Activated CD4-positive, alpha-beta T cell treated with anti-CD3 and anti-CD28 coated beads, Interleukin-2, amount 50 U/mL, for 24 hours (primary cell): Measurements from ENCODE around the gene TOR1AIP2.
"Not testable (repeated sequence)": the region's sequence is repeated elsewhere in the genome, so short reads cannot be mapped to it uniquely, and the experiment has no call there.

Experiments
- DNase-seq, 2 donors: peaks; one replicate each; pipeline ENCODE4 v3.0.0-alpha.2; 2020; ENCODE audit warnings: low read depth in 1 of 2, low spot score in 1 of 2

TOR1AIP2 gene

DNA sequence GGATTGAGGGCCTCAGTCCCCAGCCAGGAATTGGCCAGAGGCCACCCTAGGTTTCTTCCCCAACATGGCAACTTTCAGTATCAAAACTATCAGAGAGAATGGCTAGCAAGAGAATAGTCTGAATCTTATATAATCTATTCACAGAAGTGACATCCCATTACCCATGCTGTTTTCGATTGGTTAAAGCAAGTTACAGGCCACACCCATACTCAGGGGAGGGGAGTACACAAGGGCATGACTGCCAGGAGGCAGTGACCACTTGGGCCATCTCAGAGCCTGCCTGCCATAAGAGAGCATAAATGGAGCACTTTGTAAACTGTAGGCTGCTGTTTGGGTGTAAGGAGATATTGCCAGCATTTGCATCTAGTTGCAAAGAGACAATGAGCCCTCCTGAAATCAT lies 69.1 kb downstream of the TOR1AIP2 start:
- DNase-seq = no peak

DNA sequence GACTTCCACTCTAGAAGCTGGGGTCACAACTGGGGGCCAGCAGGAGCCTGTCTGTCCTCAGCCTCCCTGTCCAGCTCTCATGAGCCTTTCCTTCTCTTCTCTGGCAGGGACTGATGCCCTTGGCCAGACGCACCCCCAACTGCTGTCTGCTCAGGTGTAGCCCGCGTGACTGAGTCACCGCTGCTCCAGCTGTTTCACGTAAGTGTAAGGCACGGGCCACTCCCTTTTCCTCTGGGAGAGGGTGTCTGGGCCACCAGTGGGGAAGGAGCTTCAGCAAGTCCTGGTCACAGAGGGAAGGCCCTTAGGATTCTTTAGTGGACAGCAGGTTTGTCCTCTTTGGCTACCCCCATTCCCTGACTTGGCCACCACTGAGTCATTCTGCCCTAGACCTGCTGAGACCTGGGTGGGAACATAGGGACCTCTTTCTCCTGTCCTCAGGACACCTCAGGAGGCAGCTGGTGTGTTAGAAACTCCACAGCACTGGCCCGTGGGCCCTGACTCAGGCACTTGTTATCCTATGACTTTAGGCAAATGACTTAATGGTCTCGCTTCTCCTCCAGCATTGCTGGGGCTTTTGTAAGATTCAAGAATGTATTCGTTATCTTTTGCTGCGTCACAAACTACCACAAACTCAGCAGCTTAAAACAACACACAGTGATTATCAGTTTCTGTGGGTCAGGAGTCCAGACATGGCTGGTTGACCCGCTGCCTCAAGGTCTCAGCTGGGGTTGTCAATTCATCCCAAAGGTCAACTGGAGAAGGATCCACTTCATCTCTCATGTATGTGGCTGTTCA lies 69.7 kb downstream of the TOR1AIP2 start:
- DNase-seq = no peak

DNA sequence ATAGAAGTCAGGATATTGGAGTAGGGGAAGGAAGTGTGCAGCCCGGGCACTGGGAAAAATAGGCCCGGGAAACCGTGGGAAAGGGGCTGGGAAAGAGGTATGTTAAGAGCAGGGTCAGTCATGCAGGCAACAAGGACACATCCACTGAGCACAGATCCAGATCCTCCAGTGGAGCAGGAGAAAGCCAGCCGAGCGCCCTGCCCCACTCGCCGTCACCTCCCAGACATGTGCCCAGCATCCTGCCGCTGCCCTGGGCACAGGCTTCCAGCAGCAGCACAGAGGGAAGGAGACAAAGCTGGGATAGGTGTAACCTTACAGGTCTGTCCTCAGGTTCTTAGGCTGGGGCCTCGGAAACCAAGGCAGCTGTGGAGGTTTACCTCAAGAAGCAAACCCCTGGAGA lies 70.3 kb downstream of the TOR1AIP2 start:
- DNase-seq = no peak

DNA sequence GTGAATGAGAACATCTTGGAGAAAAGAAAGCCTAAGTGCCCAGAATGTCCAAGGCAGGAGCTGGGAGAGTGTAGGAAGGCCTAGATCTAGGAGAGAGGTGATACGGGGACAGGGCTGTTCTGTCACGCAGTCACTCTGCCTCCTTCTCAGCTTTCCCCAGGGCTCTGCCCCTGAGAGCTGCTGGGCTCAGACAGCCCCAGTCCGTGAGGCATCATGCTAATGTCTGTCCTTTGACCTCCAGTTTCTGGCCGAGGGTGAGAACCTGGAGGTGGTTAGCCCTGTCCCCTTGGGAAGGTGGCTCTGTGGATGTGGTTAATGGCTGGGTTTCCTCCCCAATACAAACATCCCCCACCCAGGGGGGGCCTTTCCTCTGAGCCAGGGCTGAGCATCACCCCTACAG lies 71.3 kb downstream of the TOR1AIP2 start:
- DNase-seq = no peak

DNA sequence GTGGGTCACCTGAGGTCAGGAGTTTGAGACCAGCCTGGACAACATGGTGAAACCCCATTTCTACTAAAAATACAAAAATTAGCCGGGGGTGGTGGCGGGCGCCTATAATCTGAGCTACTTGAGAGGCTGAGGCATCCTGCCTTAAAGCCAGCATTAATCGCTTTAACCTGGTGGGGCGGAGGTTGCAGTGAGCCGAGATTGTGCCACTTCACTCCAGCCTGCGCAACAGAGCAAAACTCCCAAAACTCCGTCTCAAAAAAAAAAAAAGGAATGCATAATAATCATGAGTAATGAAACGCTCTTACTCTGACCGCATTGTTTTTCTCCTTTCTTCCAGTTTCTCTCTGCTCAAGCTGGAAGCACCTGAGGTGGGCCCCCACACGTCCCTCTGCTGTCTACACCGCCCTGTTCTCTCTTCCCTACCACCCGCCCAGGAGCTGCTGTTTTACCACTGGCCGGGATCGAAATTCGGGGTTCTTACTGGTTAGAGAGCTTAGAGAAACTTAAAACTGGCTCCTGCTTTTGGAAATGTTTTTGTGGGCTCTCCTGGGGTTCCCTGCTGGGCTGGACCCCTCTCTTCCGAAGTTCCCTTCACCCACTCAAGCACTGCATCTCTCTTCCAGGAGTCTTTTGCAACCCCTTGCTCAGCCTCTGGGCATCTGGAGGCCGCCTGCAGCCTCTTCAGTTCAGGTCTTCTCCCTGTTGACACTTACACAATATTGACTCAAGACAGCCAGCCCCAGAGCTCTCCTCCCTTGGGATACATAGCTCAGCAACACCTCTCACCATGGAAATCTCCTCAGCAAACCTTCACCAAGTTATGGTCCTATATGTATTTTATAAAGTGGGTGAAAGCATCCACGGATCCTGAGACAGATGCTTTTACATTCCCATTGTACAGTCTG lies 72.1 kb downstream of the TOR1AIP2 start:
- no peak for DNase-seq

DNA sequence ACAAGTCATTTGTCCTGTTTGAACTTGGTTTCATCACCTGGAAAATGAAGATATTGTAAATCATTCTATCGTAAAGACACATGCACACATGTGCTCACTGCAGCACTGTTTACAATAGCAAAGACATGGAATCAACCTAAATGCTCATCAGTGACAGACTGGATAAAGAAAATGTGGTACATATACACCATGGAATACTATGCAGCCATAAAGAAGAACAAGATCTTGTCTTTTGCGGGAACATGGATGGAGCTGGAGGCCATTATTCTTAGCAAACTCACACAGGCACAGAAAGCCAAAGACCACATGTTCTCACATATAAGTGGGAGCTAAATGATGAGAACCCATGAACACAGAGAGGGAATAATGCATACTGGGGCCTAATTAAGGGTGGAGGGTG lies 73.2 kb downstream of the TOR1AIP2 start:
- not testable (repeated sequence) for DNase-seq

DNA sequence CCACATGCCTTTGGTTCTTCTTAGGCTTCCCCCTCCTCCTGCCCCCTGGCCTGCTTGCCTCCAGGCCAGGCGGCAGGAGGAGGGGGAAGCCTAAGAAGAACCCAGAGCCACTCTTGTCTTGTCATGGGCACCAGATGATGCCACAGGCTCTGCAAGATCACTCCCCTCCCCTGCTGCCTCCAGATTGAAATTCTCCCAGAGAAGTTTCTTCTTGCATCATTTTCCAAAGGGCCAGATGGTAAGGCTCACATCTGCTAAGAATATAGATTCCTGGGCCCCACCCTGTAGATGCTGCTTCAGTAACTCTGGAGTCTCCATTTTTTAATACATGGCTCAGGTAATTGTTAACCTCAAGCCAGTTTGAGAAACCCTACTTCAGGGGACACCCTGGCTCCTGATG lies 73.7 kb downstream of the TOR1AIP2 start:
- DNase-seq = no peak

DNA sequence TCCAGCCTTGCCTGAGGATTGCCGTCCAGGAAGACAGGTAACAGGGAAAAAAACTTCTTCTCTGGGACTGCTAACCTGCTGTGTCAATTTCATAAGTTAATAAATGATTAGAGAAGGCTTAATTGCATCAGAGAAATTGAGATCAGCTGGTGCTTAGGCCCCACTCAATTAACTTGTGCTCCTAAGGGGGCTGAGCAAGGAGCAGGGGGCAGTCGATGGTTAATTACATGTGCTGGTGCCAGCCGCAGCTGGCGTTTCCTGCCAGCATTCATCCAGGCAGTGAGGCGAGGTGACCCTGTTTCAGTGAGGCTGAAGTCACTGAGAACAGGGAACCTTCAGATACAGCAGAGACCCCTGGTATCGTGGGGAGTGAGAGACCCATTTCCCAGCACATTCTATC lies 74.5 kb downstream of the TOR1AIP2 start:
- DNase-seq = no peak

DNA sequence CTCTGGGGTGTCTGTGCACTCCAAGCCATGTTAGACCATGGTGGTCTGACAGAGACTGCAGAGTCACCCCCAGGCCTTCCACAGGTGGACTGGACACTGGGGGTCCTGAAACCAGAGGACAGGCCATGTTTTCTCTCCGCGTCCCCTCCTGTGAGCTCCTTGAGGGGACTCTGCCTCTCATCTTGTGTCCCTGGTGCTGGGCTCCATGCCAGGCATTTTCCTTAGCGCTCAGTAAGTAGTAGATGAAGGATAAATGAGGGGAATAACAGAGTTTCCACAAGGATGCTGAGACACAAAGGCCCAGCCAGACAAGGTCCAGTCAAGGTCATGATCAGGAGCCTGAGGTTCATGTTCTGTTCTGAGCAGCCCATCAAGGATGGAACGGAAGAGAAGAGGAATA lies 77.1 kb downstream of the TOR1AIP2 start:
- DNase-seq = no peak

DNA sequence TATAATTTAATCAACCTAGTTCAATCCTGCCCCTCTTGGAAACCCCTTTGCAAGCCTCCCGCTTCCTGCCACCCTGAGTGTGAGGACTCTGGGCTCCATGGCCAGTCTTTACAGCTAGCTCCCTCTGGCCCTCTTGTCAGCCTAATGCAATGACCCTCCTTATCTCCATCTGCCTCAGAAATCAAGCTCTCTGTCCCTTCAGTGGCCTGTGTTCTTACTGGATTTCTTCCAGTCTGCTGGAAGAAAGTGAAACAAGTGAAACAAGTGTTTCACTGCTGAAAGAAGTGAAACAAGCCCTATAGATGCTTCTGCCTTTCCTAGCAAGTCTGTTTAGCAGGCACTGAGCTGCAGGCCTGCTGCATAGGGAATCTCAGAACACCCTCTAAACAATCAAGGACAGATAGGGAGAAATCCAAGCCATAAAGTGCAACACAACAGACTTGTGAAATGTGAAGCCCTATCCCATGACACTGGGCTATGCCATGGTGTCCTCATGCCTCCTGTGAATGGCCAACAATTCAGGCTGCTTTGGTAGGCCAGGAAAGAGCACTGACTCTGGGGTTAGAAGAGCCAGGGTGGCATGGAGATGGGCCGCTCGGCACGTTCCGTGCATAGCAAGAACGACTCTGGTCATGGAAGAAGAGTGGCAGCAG lies 78.6 kb downstream of the TOR1AIP2 start:
- DNase-seq = no peak

DNA sequence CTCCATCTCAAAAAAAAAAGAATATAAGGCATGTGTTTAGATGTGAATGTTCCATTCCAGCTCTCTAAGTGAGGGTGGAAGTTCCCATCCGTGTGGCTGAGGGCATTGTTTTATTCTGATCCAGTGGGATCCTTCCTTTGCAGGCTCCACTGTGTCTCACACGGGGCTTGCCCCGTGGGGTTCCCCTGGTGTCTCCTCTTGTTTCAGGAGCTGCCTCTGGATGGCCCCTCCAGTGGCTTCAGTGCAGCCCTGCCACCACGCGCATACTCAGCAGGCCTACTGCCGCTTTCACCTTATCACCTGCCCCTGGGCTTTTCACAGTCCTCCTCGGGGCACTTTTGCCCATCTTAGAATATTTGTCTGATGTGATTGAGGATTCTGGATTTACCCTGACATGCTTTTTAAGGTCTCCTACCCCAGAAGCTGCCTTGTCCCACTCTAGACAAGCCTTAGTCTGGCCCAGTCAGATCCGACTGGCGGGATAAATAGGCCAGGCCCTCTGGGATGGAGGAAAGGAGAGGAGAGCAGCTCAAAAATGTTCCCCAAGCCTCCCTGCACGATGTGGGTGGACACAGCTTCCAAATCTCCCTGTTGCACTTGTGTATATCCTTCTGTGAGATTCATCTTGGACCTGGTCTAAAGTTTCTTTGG lies 79.3 kb downstream of the TOR1AIP2 start:
- no peak for DNase-seq

DNA sequence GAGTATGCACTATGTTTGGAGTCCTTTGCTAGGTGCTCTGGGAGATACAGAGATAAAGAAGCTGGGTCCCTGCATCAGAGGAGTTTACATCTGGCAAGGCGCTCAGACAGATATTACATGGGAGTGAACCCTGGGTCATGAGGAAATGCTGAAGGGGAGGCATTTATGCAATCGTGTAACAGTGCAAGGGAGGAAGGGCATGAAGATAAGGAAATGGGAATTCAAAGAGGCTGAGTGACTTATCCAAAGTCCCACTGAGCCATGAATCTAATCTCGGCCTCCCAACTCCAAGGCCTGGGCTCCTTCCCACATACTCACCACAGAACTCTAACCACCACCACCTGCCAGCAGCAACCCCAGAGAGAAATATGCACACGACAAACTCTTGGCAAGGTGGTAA lies 82.9 kb downstream of the TOR1AIP2 start:
- no peak for DNase-seq

DNA sequence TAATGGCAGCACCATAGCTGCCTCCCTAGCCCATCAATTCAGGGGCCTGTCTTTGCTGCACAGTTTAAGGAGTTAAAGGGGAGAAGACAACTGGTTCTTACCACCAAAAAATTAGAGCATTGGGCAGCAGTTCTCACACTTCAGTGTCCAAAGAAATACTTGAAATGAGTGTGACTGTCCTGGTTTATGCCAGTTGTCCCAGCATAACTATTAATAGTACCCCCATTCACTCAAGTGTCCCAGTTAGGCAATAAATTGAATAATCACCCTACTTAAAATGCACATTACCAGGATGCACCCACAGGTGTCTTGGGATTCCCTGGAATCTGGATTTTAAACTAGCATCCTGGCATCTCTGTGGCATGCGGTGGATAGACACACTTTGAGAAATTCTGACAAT lies 83.5 kb downstream of the TOR1AIP2 start:
- DNase-seq = no peak

DNA sequence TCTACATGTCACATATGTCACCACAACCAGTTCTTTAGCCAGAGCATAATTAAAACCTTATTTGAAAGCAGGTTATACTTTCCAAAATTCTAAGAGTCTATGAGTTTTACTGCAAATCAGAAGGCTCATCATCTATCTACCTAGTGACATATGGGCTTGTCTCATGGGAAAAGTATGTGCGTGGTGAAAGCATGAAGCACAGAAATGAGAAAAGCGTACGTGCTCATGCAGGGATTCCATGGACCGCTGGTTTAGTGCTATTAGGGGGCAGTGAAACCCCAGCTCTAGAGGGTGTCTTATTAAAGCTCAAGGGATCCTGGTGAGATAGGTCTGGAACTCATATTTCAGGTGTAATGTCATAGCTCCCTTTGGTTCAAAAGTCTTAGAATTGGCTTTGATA lies 84.3 kb downstream of the TOR1AIP2 start:
- no peak for DNase-seq
